IMR-90 (cell line): ENCODE data around the gene PTPRN2. TPM values are rescaled to one million over a fixed set of nuclear protein-coding genes. Genes with fewer than 3 reads are reported as not detected.
"Not testable (repeated sequence)": the region's sequence is repeated elsewhere in the genome, so short reads cannot be mapped to it uniquely, and the experiment has no call there.

ENCODE experiments used
- ATAC-seq: fragments of 200-7000 bp; cut with Tn5 transposase; 2 replicates; pipeline ENCODE4 v1.9.1; 2020; ENCODE audit warnings: low read depth, mild to moderate bottlenecking, moderate library complexity
- BruUV-seq: library from RNA; stranded (reverse); fragments of 400-500 nt; replicated peaks from 2 replicates; lab custom pipeline; 2021; lab: Mats Ljungman, UMichigan
- CTCF ChIA-PET: fragments of 300-600 bp; formaldehyde crosslinking; extraction: SDS; loops from one replicate; lab custom pipeline; 2021; ENCODE audit warnings: antibody characterized with exemption; lab: Yijun Ruan, JAX
- POLR2A ChIA-PET: fragments of 300-600 bp; sonication (Branson Sonifier 250); formaldehyde crosslinking; loops from one replicate; lab custom pipeline; 2022; ENCODE audit warnings: antibody characterized with exemption; ENCODE audit not compliant: unreplicated experiment; lab: Charles Lee
- DNase-seq: peaks from one replicate; pipeline ENCODE4 v3.0.0; 2013
- H2AFZ ChIP-seq: replicated peaks from 2 replicates; pipeline ENCODE3; 2013; ENCODE audit warnings: low read length, mild to moderate bottlenecking; ENCODE audit not compliant: poor library complexity
- H2AK5ac ChIP-seq: 2 replicates; pipeline ENCODE4 v1.6.1; 2013; ENCODE audit warnings: low read depth, low read length, inconsistent platforms
- H2AK9ac ChIP-seq: replicated peaks from 2 replicates; pipeline ENCODE3; 2013; ENCODE audit warnings: mild to moderate bottlenecking, low read depth, low read length, moderate library complexity; ENCODE audit not compliant: poor library complexity
- H2BK120ac ChIP-seq: 2 replicates; pipeline ENCODE4 v1.6.1; 2013; ENCODE audit warnings: low read depth, low read length, inconsistent platforms
- H2BK15ac ChIP-seq: 3 replicates; pipeline ENCODE4 v1.6.1; 2013; ENCODE audit warnings: low read depth, low read length, inconsistent platforms
- H2BK20ac ChIP-seq: 2 replicates; pipeline ENCODE4 v1.6.1; 2013; ENCODE audit warnings: low read depth, mild to moderate bottlenecking, inconsistent platforms, low read length, moderate library complexity
- H2BK5ac ChIP-seq: 2 replicates; pipeline ENCODE4 v1.6.1; 2013; ENCODE audit warnings: mild to moderate bottlenecking, low read depth, low read length, inconsistent platforms; ENCODE audit not compliant: poor library complexity, severe bottlenecking
- H3K14ac ChIP-seq: replicated peaks from 2 replicates; pipeline ENCODE4 v1.6.1; 2013; ENCODE audit warnings: low read depth, low read length, inconsistent platforms
- H3K18ac ChIP-seq: 2 replicates; pipeline ENCODE4 v1.6.1; 2013; ENCODE audit warnings: low read depth, low read length, control low read depth
- H3K23ac ChIP-seq: 2 replicates; pipeline ENCODE4 v1.6.1; 2013; ENCODE audit warnings: low read depth, low read length, inconsistent platforms
- H3K27ac ChIP-seq: 2 replicates; pipeline ENCODE4 v1.5.1; 2013; ENCODE audit warnings: mild to moderate bottlenecking, control low read depth, low read length; ENCODE audit not compliant: insufficient read depth
- H3K27me3 ChIP-seq: 2 replicates; pipeline ENCODE4 v1.6.1; 2013; ENCODE audit warnings: low read length; ENCODE audit not compliant: control insufficient read depth, insufficient read depth
- H3K36me3 ChIP-seq: 2 replicates; pipeline ENCODE4 v1.6.1; 2013; ENCODE audit warnings: low read length, mixed read lengths; ENCODE audit not compliant: control insufficient read depth, insufficient read depth
- H3K4ac ChIP-seq: 2 replicates; pipeline ENCODE4 v1.6.1; 2013; ENCODE audit warnings: low read depth, low read length, inconsistent platforms
- H3K4me1 ChIP-seq: 2 replicates; pipeline ENCODE4 v1.6.1; 2013; ENCODE audit warnings: low read length, mixed read lengths; ENCODE audit not compliant: control insufficient read depth, insufficient read depth
- H3K4me2 ChIP-seq: 2 replicates; pipeline ENCODE4 v1.6.1; 2013; ENCODE audit warnings: low read depth, mild to moderate bottlenecking, control low read depth, low read length, moderate library complexity
- H3K4me3 ChIP-seq: 2 replicates; pipeline ENCODE4 v1.5.1; 2013; ENCODE audit warnings: low read depth, mild to moderate bottlenecking, control low read depth, low read length, moderate library complexity; ENCODE audit not compliant: insufficient read depth
- H3K56ac ChIP-seq: 2 replicates; pipeline ENCODE4 v1.6.1; 2013; ENCODE audit warnings: low read length, inconsistent platforms; ENCODE audit not compliant: insufficient read depth; ENCODE audit errors: extremely low read depth
- H3K79me1 ChIP-seq, 2 experiments: 2 replicates each; pipeline ENCODE4 v1.6.1; 2013; ENCODE audit warnings: low read length in 2 of 2, inconsistent platforms in 1 of 2, low read depth in 1 of 2
- H3K9ac ChIP-seq: 2 replicates; pipeline ENCODE4 v1.6.1; 2013; ENCODE audit warnings: low read depth, low read length, control low read depth
- H3K9me1 ChIP-seq: 2 replicates; pipeline ENCODE4 v1.6.1; 2013; ENCODE audit warnings: low read length, inconsistent platforms; ENCODE audit not compliant: insufficient read depth
- H3K9me3 ChIP-seq: 2 replicates; pipeline ENCODE4 v1.6.1; 2013; ENCODE audit warnings: low read length; ENCODE audit not compliant: control insufficient read depth, insufficient read depth
- H4K20me1 ChIP-seq: 2 replicates; pipeline ENCODE4 v1.6.1; 2013; ENCODE audit warnings: low read length, inconsistent platforms; ENCODE audit not compliant: insufficient read depth
- H4K5ac ChIP-seq: 2 replicates; pipeline ENCODE4 v1.6.1; 2013; ENCODE audit warnings: mild to moderate bottlenecking, low read depth, low read length, control low read depth
- H4K8ac ChIP-seq, 2 experiments: 2 replicates each; pipeline ENCODE4 v1.6.1; 2013; ENCODE audit warnings: low read depth in 2 of 2, low read length in 2 of 2, control low read depth in 1 of 2, inconsistent platforms in 1 of 2
- H4K91ac ChIP-seq: 2 replicates; pipeline ENCODE4 v1.6.1; 2013; ENCODE audit warnings: low read depth, low read length, inconsistent platforms; ENCODE audit not compliant: insufficient read depth
- WGBS, 2 experiments: methylation state at CpG; one replicate each; pipeline versions ENCODE4 v1.1.5 to v1.1.7; 2013; ENCODE audit warnings: missing lambda C conversion rate in 2 of 2; ENCODE audit not compliant: insufficient read length in 1 of 2; ENCODE audit errors: extremely low coverage in 2 of 2; 5-methylcytosine and 5-hydroxymethylcytosine counted together
- dilution Hi-C: fragments of 300-500 bp; cut with HindIII; formaldehyde crosslinking; loops from one replicate; pipeline ENCODE4 v1.14.3; 2018; ENCODE audit warnings: low sequenced_read_pairs; ENCODE audit not compliant: unreplicated experiment
- in situ Hi-C: fragments of 300-500 bp; cut with MboI; formaldehyde crosslinking; loops from 3 replicates; pipeline ENCODE4 v1.14.3; 2019; ENCODE audit warnings: low sequenced_read_pairs, inconsistent platforms, mixed read lengths
- intact Hi-C: fragments of 100-400 bp; cut with micrococcal nuclease; formaldehyde crosslinking; loops from 2 replicates; pipeline ENCODE4 v1.10.0; 2022
- polyA plus RNA-seq, 3 experiments: library from polyadenylated mRNA; depleted of rRNA; stranded (reverse); fragments of >200 nt; gene quantifications; 2 replicates each; pipeline ENCODE4 v1.2.3, GENCODE V29; 2012; ENCODE audit warnings: low replicate concordance in 1 of 3
- total RNA-seq: library from RNA; depleted of rRNA; stranded (reverse); fragments of >200 nt; gene quantifications from 2 replicates; pipeline ENCODE4 v1.2.3, GENCODE V29; 2012

PTPRN2 gene
- total and polyA plus RNA-seq, 2 of the 4 experiments (the other 2 are of a cell fraction), result 0.03 TPM; not detected in 1

GRCh38 chr7:158523165-158523856 lies 64.3 kb downstream of the PTPRN2 start:
- H3K4me1 ChIP-seq, H4K20me1 ChIP-seq, H3K56ac ChIP-seq, H2BK5ac ChIP-seq, dilution Hi-C loops, H3K36me3 ChIP-seq, H3K14ac ChIP-seq, BruUV-seq, H2AFZ ChIP-seq, H2AK9ac ChIP-seq, H3K23ac ChIP-seq, CTCF ChIA-PET, H3K79me1 ChIP-seq, H3K4ac ChIP-seq, H3K4me3 ChIP-seq, intact Hi-C loops, H3K4me2 ChIP-seq, H4K8ac ChIP-seq, H4K91ac ChIP-seq, ATAC-seq, H3K27me3 ChIP-seq, H2BK120ac ChIP-seq, H4K5ac ChIP-seq, H3K27ac ChIP-seq, H3K9ac ChIP-seq, H3K9me1 ChIP-seq, DNase-seq, H3K18ac ChIP-seq, H2BK20ac ChIP-seq, H2BK15ac ChIP-seq, POLR2A ChIA-PET, in situ Hi-C loops, H2AK5ac ChIP-seq: not testable (repeated sequence)
- H3K9me3 ChIP-seq, result peaks cover 65% of the 10 kb centered on the region
- WGBS, 2 experiments, result 96% methylated on average over 6 of the region's 26 CpGs; no CpG with 5 or more reads in 1 of the 2 experiments

- H2BK120ac ChIP-seq, H3K18ac ChIP-seq, H2AK9ac ChIP-seq, H2BK15ac ChIP-seq, CTCF ChIA-PET, H2AFZ ChIP-seq, H3K4me1 ChIP-seq, intact Hi-C loops, ATAC-seq, H3K79me1 ChIP-seq, dilution Hi-C loops, H3K14ac ChIP-seq, H3K4ac ChIP-seq, DNase-seq, H3K9me1 ChIP-seq, H3K23ac ChIP-seq, H3K4me2 ChIP-seq, H3K9ac ChIP-seq, POLR2A ChIA-PET, H2AK5ac ChIP-seq, H3K4me3 ChIP-seq, BruUV-seq, H4K20me1 ChIP-seq, H4K8ac ChIP-seq, H3K56ac ChIP-seq, H3K27ac ChIP-seq, H2BK20ac ChIP-seq, H3K27me3 ChIP-seq, H3K36me3 ChIP-seq, H4K5ac ChIP-seq, H4K91ac ChIP-seq, H2BK5ac ChIP-seq, in situ Hi-C loops: not testable (repeated sequence)
- WGBS, 2 experiments, result no CpG with 5 or more reads among the region's 18 CpGs
- H3K9me3 ChIP-seq, result peaks cover 65% of the 10 kb centered on the region
Observed at GRCh38 chr7:158521795-158522194, 65.8 kb downstream of the PTPRN2 start.
